RWPE1 (cell line): ENCODE results near the gene RBM23.
A peak's percentile ranks its signal among the peaks of the same experiment; 100 is the strongest.

ENCODE experiments used
- CTCF ChIA-PET: fragments of 350-600 bp; sonication (Branson Sonifier 250); formaldehyde crosslinking; extraction: SDS; loops from one replicate; lab custom pipeline; 2021; lab: Yijun Ruan, JAX
- POLR2A ChIA-PET: fragments of 400-600 bp; formaldehyde crosslinking; extraction: SDS; loops from one replicate; lab custom pipeline; 2020; ENCODE audit warnings: antibody characterized with exemption; ENCODE audit not compliant: low non-redundant PET; lab: Yijun Ruan, JAX
- DNase-seq: peaks from one replicate; pipeline ENCODE4 v3.0.0; 2012; ENCODE audit warnings: low spot score
- H3K27ac ChIP-seq: fragments of 450-650 bp; 2 replicates; pipeline ENCODE4 v1.5.1; 2017
- TF ChIP-seq, protein P1 (sequence below): fragments of 450-650 bp; conservative IDR thresholded peaks from 2 replicates; pipeline ENCODE4 v1.5.1; 2017; ENCODE audit warnings: low read depth, mild to moderate bottlenecking

RBM23 gene

DNA sequence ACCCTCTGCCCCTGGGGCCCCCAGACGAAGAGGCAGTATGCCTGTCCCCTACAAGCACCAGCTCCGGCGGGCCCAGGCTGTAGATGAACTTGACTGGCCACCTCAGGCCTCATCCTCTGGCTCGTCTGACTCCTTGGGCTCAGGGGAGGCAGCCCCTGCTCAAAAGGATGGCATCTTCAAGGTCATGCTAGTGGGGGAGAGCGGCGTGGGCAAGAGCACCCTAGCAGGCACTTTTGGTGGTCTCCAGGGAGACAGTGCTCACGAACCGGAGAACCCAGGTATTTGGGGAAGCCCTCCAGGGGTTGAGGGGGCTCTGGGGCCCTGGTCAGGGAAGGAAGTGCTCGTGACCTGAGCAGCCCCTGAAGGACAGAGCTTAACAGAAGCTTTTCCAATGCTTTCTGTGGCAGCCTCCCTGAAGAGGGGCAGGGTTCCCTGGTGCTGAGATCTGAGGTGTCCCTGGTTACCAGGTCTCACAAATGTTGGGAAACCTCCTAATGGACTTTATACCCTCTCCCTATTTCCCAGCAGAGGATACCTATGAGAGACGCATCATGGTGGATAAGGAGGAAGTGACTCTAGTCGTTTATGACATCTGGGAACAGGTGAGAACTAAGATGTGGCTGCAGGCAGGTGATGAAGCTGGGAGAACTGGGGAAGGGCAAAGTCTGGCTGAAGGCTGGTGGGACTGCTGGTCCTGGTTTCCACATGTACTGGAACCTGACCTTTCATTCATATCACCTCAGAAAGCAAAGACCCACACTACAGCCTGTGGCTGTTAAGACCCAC lies 34.0 kb downstream of the RBM23 start:
- TF ChIP-seq, protein P1, sequence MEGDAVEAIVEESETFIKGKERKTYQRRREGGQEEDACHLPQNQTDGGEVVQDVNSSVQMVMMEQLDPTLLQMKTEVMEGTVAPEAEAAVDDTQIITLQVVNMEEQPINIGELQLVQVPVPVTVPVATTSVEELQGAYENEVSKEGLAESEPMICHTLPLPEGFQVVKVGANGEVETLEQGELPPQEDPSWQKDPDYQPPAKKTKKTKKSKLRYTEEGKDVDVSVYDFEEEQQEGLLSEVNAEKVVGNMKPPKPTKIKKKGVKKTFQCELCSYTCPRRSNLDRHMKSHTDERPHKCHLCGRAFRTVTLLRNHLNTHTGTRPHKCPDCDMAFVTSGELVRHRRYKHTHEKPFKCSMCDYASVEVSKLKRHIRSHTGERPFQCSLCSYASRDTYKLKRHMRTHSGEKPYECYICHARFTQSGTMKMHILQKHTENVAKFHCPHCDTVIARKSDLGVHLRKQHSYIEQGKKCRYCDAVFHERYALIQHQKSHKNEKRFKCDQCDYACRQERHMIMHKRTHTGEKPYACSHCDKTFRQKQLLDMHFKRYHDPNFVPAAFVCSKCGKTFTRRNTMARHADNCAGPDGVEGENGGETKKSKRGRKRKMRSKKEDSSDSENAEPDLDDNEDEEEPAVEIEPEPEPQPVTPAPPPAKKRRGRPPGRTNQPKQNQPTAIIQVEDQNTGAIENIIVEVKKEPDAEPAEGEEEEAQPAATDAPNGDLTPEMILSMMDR = no peak
- ChIA-PET CTCF (interaction anchor here (0.6 to 6.4 kb wide), 5 partner anchors 12 to 328 kb away, joined by 3 to 40 read pairs (median 4); partner anchors contain the start of gene LRP10), POLR2A (no interaction called here)
- no peak for DNase-seq
- H3K27ac ChIP-seq = no peak overlapping the region

DNA sequence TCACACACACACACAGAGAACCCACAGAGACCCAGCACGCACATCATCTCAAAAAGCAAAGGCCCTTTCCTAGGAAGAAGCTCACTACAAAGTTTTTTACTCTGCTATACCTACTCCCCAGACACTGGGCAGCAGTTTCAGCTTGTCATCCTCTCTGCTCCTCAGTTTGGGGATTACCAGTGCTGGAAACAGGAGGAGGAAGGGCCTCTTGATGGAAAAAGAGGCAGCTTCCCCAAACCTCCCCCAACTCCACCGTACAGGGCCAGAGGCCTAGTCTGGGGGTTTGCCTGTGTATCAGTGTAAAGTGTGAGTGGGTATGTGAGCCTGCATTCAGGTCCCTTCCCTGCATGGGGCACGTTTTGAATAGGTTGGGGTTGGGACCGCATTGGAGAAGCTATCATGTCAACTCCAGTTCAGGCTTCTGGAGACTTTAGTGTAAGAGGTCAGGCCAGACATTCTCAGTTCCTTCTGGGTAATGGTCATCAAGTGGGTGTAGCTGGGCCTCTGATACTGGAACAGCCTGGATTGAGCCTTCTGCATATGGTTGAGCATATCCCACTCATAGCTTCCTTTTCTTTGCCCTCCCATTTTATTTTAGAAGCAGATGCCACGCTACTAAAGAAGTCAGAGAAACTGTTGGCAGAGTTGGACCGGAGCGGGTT lies 34.7 kb downstream of the RBM23 start:
- CTCF ChIA-PET = interaction anchor here (0.7 to 6.4 kb wide), 2 partner anchors 11 to 328 kb away, joined by 3 to 40 read pairs; partner anchors contain the start of gene LRP10
- POLR2A ChIA-PET = no interaction called here
- no peak for DNase-seq
- H3K27ac ChIP-seq = peak overlapping the region; percentile 27; the same call in 1 of the 2 replicates
- TF ChIP-seq, protein P1 = no peak

DNA sequence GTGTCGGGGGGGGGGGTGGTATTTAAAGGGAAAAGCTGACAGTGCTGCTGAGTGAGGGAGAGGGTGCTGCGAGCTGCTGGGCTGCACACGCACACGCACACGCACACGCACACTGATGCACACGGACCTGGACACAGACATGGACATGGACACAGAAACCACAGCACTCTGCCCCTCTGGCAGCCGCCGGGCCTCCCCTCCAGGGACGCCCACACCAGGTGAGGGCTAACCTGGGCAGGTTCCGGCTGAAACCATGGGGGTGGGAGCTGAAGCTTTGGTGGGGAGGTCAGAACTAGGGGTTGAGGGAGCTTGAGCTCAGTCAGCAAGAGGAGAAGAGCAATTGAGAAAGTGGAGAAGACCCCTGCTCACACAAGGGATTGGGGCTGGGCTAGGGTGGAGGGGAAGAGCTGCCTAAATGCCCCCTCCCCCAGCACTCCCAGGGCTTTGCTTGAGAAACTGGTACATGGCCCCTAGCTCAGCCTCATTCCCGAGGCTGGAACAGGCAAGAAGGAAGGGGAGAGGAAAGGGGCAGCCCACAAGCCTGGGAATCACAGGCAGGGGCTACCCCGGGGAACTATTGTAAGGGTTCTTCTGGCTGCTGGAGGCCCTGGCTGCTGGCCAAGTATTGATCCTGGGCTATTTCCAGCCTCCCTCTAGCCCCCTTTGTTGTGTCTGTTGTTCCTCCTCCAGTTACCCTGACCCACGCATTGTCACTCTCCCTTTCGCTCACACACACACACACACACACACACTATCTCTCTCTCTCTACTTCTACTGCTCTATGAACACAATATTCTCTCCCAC lies 35.6 kb downstream of the RBM23 start, which contains the start of gene REM2:
Gene REM2 (plus strand): TSS at position 50 of the 804 bp plus-strand sequence. CDS start 66 bp downstream, at position 116.
- DNase-seq = no peak
- POLR2A ChIA-PET = no interaction called here
- CTCF ChIA-PET = interaction anchor here (6.4 kb wide), 1 partner anchor 11 kb away, joined by 40 read pairs; the partner anchor contains the start of gene LRP10
- TF ChIP-seq, protein P1 = no peak
- H3K27ac ChIP-seq = peak within 1 kb of the TSS; percentile 45

DNA sequence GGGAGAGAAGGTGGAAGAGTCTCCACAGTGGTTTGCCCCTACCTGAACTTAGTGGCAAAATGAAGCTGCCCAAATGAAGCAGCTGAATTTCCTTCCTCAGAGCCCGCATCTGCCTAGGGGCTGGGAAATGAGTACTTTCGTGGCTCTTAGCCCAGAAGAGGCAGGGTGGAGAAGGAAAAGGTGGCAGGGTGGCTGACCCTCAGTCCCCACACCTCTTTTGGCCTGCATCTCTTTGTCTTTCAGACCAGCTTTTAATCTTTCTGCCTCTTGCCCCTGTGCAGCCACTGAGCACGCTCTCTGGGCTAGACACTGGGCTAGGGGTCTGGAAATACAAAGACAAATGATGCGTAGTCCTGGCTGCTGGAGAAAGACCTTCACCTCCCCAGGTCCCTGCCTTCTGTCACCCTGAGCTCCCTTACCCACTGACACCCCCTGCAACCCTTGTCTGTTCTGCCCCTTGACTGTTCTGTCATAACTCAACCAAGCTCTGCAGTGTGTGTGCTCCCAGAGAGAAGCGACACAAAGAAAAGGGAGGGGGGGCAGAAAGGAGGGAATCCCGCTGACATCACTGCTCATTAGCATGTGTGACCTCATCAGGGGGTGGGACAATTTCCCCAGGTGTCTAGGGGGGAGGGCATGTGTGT lies 36.3 kb downstream of the RBM23 start:
- ChIA-PET POLR2A (no interaction called here), CTCF (interaction anchor here (1.9 to 6.4 kb wide), 2 partner anchors 10 to 18 kb away, joined by 7 to 40 read pairs; partner anchors contain the start of gene LRP10)
- TF ChIP-seq, protein P1 = no peak

DNA sequence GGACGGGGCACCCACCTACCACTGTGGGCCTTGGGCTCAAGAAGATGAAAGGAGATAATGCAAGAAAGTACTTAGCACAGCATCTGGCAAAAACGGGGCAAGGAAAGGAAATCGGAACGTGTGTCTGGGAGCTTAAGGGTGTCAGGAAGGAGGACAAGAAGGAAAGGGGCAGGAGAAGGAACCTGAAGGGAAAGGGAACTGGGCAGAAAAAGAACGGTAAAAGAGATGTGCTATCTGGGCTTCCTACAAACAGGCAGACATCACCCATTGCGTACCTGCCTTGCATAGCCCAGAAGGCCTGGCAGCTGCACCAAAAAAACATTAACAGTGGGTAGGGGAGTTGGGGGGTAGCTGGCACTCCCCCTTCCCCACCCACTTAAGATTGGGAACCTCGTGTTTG lies 36.9 kb downstream of the RBM23 start:
- H3K27ac ChIP-seq = peak overlapping the region; percentile 45
- ChIA-PET CTCF (interaction anchor here (1.9 to 6.4 kb wide), 2 partner anchors 9 to 18 kb away, joined by 7 to 40 read pairs; partner anchors contain the start of gene LRP10), POLR2A (no interaction called here)
- TF ChIP-seq, protein P1 = no peak
- no peak for DNase-seq

More for the DNA sequence above, 36.3 kb downstream of the RBM23 start:
- H3K27ac ChIP-seq = peak overlapping the region; percentile 45
- peak; percentile 71 for DNase-seq
